Mesothelial cell of epicardium (in vitro differentiated cells): ENCODE results near the gene SCARB1. TPM values are rescaled to one million over a fixed set of nuclear protein-coding genes. Genes with fewer than 3 reads are reported as not detected.
"Not testable (repeated sequence)": the region's sequence is repeated elsewhere in the genome, so short reads cannot be mapped to it uniquely, and the experiment has no call there.

Experiments
- DNase-seq, 2 experiments: peaks; one replicate each; pipeline ENCODE4 v3.0.0; 2021; ENCODE audit warnings: low spot score in 2 of 2; ENCODE audit not compliant: unreplicated experiment in 2 of 2
- H3K27ac Mint-ChIP-seq: 2 replicates; pipeline ENCODE4 v1.8.0; 2021; ENCODE audit warnings: mixed read lengths
- H3K27me3 Mint-ChIP-seq: 2 replicates; pipeline ENCODE4 v1.8.0; 2021; ENCODE audit warnings: low read depth, mixed read lengths
- H3K36me3 Mint-ChIP-seq: 2 replicates; pipeline ENCODE4 v1.8.0; 2021; ENCODE audit warnings: mixed read lengths
- H3K4me1 Mint-ChIP-seq: 2 replicates; pipeline ENCODE4 v1.8.0; 2021; ENCODE audit warnings: mixed read lengths
- H3K4me3 Mint-ChIP-seq: 2 replicates; pipeline ENCODE4 v1.8.0; 2021; ENCODE audit warnings: mild to moderate bottlenecking, moderate library complexity, mixed read lengths
- H3K9me3 Mint-ChIP-seq: 2 replicates; pipeline ENCODE4 v1.8.0; 2021; ENCODE audit warnings: mixed read lengths
- total RNA-seq: library from RNA; stranded (reverse); gene quantifications from 3 replicates; pipeline ENCODE4 v1.2.1, GENCODE V29; 2021
- TF ChIP-seq, protein P1 (sequence below): fragments of 200-600 bp; sonication (generic); IDR thresholded peaks from one replicate; pipeline ENCODE4 v1.5.0; 2021; ENCODE audit warnings: antibody characterized with exemption; ENCODE audit not compliant: unreplicated experiment

The SCARB1 gene
- total RNA-seq, 1 donor from 2014 or later, result 40.2 TPM

DNA sequence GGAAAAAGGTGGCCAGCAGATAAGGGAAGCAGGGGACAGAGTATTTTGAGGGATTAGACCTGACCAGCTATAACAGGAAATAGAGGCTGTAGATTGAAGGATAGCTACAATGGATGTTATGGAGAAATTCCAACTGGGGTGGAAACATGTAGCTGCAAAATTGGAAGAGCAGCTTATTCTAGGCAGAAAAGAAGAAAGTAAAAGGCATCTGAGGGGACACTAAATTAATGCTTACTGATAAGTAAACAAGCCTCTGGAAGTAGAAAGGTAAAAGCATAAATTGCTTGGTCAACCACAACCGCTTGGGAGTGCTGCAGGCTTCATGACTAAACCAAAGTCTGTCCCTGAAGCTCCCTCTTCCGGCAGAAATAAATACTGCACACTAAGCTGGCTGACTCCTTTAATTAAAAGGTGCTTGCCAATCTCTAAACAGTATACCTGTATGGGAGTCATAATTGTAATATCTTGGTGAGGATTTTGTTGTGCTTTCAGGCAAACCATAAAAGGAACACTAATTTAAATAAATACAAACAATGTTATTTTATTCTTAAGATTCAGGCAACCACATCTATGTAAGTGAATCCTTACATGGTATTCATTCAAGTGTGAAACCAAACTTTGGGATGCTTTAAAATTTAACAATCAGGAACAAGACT, 43.1 kb upstream of the SCARB1 start:
- H3K4me3 Mint-ChIP-seq, result no peak overlapping the region
- DNase-seq, result peak; percentile 58 to 84

DNA sequence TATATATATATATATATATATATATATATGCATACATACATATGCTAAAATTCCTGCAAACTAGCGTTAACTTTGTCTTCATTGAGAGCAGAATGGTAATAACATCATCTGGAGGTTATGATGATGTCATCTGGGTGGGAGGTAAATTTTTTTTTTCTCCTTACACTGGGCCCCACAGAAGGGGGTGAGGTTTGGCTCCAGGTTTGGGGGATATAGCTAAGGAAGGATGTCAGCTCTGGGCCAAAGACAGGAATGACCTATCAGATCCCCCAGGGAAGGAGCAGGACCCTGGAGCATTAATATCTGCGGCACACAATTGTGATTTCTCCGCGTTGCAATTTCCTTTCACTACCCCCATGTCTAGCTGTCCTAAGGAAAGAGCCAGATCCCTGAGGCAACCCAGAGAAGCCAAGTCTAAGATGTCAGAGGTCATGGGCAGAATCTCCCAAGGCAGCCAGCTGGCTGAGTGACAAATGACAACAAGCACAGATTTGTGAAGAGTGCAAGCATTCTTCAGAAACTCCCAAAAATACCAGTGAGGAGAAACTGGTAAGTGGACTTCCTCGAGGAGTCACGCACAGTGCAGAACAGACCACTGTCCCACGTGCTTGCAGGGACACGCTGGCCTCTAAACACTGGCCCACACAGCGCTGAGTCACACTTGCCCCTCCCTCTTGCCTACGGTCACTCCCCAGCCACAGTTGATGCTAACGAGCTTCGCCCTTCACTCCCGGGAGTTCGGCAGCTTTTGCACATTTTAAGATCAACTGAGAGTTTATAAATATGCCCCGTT, 40.8 kb upstream of the SCARB1 start:
- TF ChIP-seq, protein P1, sequence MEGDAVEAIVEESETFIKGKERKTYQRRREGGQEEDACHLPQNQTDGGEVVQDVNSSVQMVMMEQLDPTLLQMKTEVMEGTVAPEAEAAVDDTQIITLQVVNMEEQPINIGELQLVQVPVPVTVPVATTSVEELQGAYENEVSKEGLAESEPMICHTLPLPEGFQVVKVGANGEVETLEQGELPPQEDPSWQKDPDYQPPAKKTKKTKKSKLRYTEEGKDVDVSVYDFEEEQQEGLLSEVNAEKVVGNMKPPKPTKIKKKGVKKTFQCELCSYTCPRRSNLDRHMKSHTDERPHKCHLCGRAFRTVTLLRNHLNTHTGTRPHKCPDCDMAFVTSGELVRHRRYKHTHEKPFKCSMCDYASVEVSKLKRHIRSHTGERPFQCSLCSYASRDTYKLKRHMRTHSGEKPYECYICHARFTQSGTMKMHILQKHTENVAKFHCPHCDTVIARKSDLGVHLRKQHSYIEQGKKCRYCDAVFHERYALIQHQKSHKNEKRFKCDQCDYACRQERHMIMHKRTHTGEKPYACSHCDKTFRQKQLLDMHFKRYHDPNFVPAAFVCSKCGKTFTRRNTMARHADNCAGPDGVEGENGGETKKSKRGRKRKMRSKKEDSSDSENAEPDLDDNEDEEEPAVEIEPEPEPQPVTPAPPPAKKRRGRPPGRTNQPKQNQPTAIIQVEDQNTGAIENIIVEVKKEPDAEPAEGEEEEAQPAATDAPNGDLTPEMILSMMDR, result no peak
- Mint-ChIP-seq H3K9me3 (no peaks in the 10 kb centered on the region), H3K4me3 (no peak overlapping the region), H3K4me1 (peaks cover 18% of the 10 kb centered on the region), H3K27ac (peak overlapping the region; percentile 19), H3K27me3 (no peaks in the 10 kb centered on the region), H3K36me3 (no peaks in the 10 kb centered on the region)
- DNase-seq, result no peak

More for the DNA sequence above, 43.1 kb upstream of the SCARB1 start:
- Mint-ChIP-seq H3K4me1 (peaks cover 38% of the 10 kb centered on the region), H3K9me3 (no peaks in the 10 kb centered on the region), H3K27me3 (no peaks in the 10 kb centered on the region), H3K36me3 (peaks cover 10% of the 10 kb centered on the region), H3K27ac (peak overlapping the region; percentile 37)
- TF ChIP-seq, protein P1, result peak; percentile 96

DNA sequence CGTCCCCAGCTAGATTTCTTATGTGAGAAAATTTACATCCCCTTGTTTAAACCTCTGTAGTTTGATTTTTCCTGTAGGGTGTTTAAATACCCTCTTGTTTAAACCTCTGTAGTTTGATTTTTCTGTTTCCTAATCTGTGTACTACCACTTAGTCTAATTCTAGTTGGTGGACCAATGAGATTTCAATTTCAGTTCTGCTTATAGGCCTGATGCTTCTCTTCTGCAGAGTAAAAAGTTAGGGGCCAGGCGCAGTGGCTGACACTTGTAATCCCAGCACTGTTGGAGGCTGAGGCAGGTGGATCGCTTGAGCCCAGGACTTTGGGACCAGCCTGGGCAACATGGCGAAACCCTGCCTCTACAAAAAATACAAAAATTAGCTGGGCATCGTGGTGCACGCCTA, 39.3 kb upstream of the SCARB1 start:
- TF ChIP-seq, protein P1, result no peak
- Mint-ChIP-seq H3K27me3 (no peaks in the 10 kb centered on the region), H3K9me3 (no peaks in the 10 kb centered on the region), H3K36me3 (no peaks in the 10 kb centered on the region), H3K4me1 (peaks cover 18% of the 10 kb centered on the region), H3K27ac (no peak overlapping the region), H3K4me3 (no peak overlapping the region)
- no peak for DNase-seq

DNA sequence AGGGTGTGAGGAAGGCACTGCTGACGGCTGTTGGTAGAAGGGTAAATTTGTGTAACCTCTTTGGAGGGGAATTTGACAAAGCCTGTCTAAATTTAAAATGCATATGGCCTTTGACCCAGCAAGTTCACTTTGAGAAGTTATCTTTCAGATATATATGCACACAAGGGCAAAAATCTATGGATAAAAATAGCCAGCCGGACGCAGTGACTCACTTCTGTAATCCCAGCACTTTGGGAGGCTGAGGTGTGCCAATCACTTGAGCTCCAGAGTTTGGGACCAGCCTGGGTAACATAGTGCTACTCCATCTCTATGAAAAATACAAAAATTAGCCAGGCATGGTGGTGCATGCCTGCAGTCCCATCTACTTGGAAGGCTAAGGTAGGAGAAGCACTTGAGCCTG, 37.3 kb upstream of the SCARB1 start:
- no peaks in the 10 kb centered on the region for H3K36me3 Mint-ChIP-seq
- H3K27me3 Mint-ChIP-seq, result no peaks in the 10 kb centered on the region
- TF ChIP-seq, protein P1, result no peak
- DNase-seq, result no peak
- H3K9me3 Mint-ChIP-seq, result no peaks in the 10 kb centered on the region
- no peak overlapping the region for H3K4me3 Mint-ChIP-seq
- H3K27ac Mint-ChIP-seq, result no peak overlapping the region
- H3K4me1 Mint-ChIP-seq, result peaks cover 12% of the 10 kb centered on the region

DNA sequence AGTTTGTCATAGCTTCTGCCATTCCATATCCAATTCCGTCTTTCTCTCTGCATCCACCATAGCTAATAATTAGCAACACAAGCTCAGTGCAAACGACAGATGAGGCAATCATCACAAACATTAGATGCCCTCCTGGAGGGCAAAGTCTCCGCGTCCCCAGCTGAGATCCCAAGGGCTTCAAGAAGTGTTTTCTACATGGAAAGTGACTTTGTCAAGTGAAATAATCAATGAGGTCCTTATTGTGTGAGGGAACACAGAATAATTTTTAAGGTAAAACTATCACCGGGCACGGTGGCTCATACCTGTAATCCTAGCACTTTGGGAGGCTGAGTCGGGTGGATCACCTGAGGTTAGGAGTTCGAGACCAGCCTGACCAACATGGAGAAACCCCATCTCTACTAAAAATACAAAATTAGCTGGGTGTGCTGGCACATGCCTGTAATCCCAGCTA, 36.7 kb upstream of the SCARB1 start:
- not testable (repeated sequence) for H3K36me3 Mint-ChIP-seq, DNase-seq, H3K9me3 Mint-ChIP-seq, H3K27me3 Mint-ChIP-seq, H3K4me1 Mint-ChIP-seq, H3K27ac Mint-ChIP-seq, H3K4me3 Mint-ChIP-seq

DNA sequence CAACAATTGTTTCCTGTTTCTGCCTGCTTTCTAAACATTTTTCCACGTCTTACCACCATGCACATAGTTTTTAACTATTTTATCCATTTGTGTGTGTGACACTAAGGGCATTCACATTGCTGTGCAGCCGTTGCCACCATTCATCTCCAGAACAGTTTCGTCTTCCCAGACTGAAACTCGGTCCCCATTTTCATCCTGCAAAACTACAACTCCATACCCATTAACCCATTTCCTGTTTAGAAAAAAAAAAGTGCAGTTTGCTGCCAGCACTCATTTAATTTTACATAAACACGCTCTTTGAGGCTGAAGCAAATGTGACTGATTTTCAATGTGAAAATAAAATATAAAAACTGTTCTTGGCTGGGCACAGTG, 35.2 kb upstream of the SCARB1 start:
- no peaks in the 10 kb centered on the region for H3K36me3 Mint-ChIP-seq
- H3K27ac Mint-ChIP-seq, result no peak overlapping the region

More for the DNA sequence above, 35.2 kb upstream of the SCARB1 start:
- Mint-ChIP-seq H3K4me1 (no peaks in the 10 kb centered on the region), H3K4me3 (no peak overlapping the region), H3K9me3 (no peaks in the 10 kb centered on the region), H3K27me3 (no peaks in the 10 kb centered on the region)
- no peak for DNase-seq
- TF ChIP-seq, protein P1, result no peak
